Stomach (tissue), 4 donors: ENCODE measurements around the gene CAMTA2.

ENCODE experiments used
- CTCF ChIP-seq, 7 experiments: fragments of 450-650 bp in 4 of 7; fragments of 200-600 bp in 3 of 7; sonication (generic) in 3 of 7; IDR thresholded peaks; one replicate each; pipeline ENCODE4 v1.5.1; 2016 to 2019; ENCODE audit warnings: antibody characterized with exemption in 7 of 7, control low read depth in 2 of 7, mild to moderate bottlenecking in 1 of 7
- POLR2A ChIP-seq, 4 donors: fragments of 450-650 bp; IDR thresholded peaks; one replicate each; pipeline ENCODE4 v1.6.1; 2016; ENCODE audit warnings: antibody characterized with exemption in 4 of 4, control low read depth in 2 of 4, mild to moderate bottlenecking in 1 of 4, moderate library complexity in 1 of 4

DNA sequence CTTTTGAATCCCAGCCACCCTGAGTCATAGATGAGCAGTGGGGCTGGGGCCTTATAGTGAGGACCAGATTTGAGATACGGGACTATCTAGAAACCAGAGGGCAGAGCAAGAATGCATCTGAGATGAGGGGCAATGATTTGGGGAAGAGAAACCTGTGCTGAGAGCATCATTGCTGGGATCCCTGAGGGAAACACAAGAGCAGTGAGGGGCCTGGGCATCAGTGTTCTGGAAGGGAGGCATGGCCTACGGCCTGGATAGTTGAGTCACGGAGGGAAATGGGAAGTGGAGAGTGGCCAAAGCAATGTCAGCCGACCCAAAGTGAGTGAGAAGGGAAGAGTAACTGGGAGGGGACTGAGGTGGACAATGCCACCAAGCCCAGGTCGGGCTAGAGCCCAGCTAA is 5.2 kb downstream of the CAMTA2 start:
- TF ChIP-seq CTCF (IDR thresholded peaks at IDR 0.05): no peak
- TF ChIP-seq POLR2A (IDR thresholded peaks at IDR 0.05): no peak
